GM23248 (cell line): ENCODE data around the gene PHYKPL. TPM values are rescaled to one million over a fixed set of nuclear protein-coding genes. Genes with fewer than 3 reads are reported as not detected.

ENCODE experiments used
- DNase-seq: peaks from one replicate; pipeline ENCODE4 v3.0.0-alpha.2; 2015
- H2AFZ ChIP-seq: fragments of 200-600 bp; sonication (generic); 2 replicates; pipeline ENCODE4 v1.6.1; 2016; ENCODE audit warnings: antibody characterized with exemption
- H3F3A ChIP-seq: fragments of 200-600 bp; sonication (generic); 2 replicates; pipeline ENCODE4 v1.6.1; 2016; ENCODE audit warnings: mild to moderate bottlenecking, antibody characterized with exemption, mixed run types; ENCODE audit not compliant: insufficient read depth
- H3K27ac ChIP-seq: fragments of 200-600 bp; sonication (generic); 2 replicates; pipeline ENCODE4 v1.5.1; 2016; ENCODE audit warnings: mild to moderate bottlenecking
- H3K27me3 ChIP-seq: fragments of 200-600 bp; sonication (generic); replicated peaks from 2 replicates; pipeline ENCODE4 v1.6.1; 2016; ENCODE audit warnings: mild to moderate bottlenecking; ENCODE audit not compliant: insufficient read depth
- H3K36me3 ChIP-seq: fragments of 200-600 bp; sonication (generic); 2 replicates; pipeline ENCODE4 v1.6.1; 2016; ENCODE audit warnings: low read depth, mild to moderate bottlenecking
- H3K4me1 ChIP-seq: fragments of 200-600 bp; sonication (generic); 2 replicates; pipeline ENCODE4 v1.6.1; 2016; ENCODE audit warnings: mild to moderate bottlenecking; ENCODE audit not compliant: insufficient read depth
- H3K4me2 ChIP-seq: fragments of 200-600 bp; sonication (generic); one replicate; pipeline ENCODE4 v1.6.1; 2016; ENCODE audit warnings: mild to moderate bottlenecking; ENCODE audit not compliant: unreplicated experiment
- H3K4me3 ChIP-seq: fragments of 200-600 bp; sonication (generic); 2 replicates; pipeline ENCODE4 v1.5.1; 2016; ENCODE audit warnings: mild to moderate bottlenecking
- H3K79me2 ChIP-seq: fragments of 200-600 bp; sonication (generic); 2 replicates; pipeline ENCODE4 v1.6.1; 2016; ENCODE audit warnings: mild to moderate bottlenecking; ENCODE audit not compliant: insufficient read depth
- H3K9ac ChIP-seq: fragments of 200-600 bp; sonication (generic); 2 replicates; pipeline ENCODE4 v1.6.1; 2016; ENCODE audit warnings: mild to moderate bottlenecking
- H3K9me2 ChIP-seq: fragments of 200-600 bp; sonication (generic); 2 replicates; pipeline ENCODE4 v1.6.1; 2016; ENCODE audit warnings: mixed run types, mild to moderate bottlenecking, moderate library complexity; ENCODE audit not compliant: insufficient read depth
- H3K9me3 ChIP-seq: fragments of 200-600 bp; sonication (generic); one replicate; pipeline ENCODE4 v1.6.1; 2017; ENCODE audit warnings: low read depth
- H4K20me1 ChIP-seq: fragments of 200-600 bp; sonication (generic); 2 replicates; pipeline ENCODE4 v1.6.0; 2016; ENCODE audit not compliant: insufficient read depth
- EZH2 ChIP-seq: fragments of 200-600 bp; sonication (generic); IDR thresholded peaks from 2 replicates; pipeline ENCODE4 v1.6.1; 2018; ENCODE audit warnings: antibody characterized with exemption, mild to moderate bottlenecking; ENCODE audit not compliant: insufficient read depth, poor library complexity, severe bottlenecking
- EZH2phosphoT487 ChIP-seq: fragments of 200-600 bp; sonication (generic); IDR thresholded peaks from 2 replicates; pipeline ENCODE4 v1.6.1; 2018; ENCODE audit warnings: antibody characterized with exemption, moderate library complexity, mild to moderate bottlenecking, low read depth; ENCODE audit not compliant: insufficient read depth
- WGBS, 2 experiments: methylation state at CpG; one replicate each; pipeline ENCODE4 v1.1.6; 2015 to 2017; ENCODE audit warnings: low lambda C conversion rate in 2 of 2, low coverage in 1 of 2; ENCODE audit errors: missing lambda C conversion rate in 2 of 2; 5-methylcytosine and 5-hydroxymethylcytosine counted together
- in situ Hi-C: fragments of 300-500 bp; cut with MboI; formaldehyde crosslinking; loops from 2 replicates; pipeline ENCODE4 v1.15.0; 2020
- polyA plus RNA-seq: library from polyadenylated mRNA; unstranded; fragments of >200 nt; fragmentation: Nextera tagmentation; extraction: Ambion mirVana; gene quantifications from 2 replicates; pipeline ENCODE4 v1.2.1, GENCODE V29; 2016
- total RNA-seq: library from RNA; depleted of rRNA; stranded (reverse); fragments of >200 nt; shearing (Covaris generic); gene quantifications from 2 replicates; pipeline ENCODE4 v1.2.3, GENCODE V29; 2014

PHYKPL gene
- total and polyA plus RNA-seq, 2 experiments from 2014 or later: 22.9 to 28.9 TPM

- peak; percentile 34 for DNase-seq
- Histone ChIP-seq H2AFZ (no peak overlapping the region), H3K4me1 (0 out of 2 replicates have a peak, but pooled peaks cover 3% of the 10 kb centered on the region), H3K79me2 (no peaks in the 10 kb centered on the region), H3K9ac (no peak overlapping the region), H3K27me3 (peaks cover 13% of the 10 kb centered on the region), H3K36me3 (no peaks in the 10 kb centered on the region), H4K20me1 (no peaks in the 10 kb centered on the region), H3F3A (no peaks in the 10 kb centered on the region), H3K9me2 (no peaks in the 10 kb centered on the region), H3K9me3 (no peaks in the 10 kb centered on the region), H3K4me2 (no peak overlapping the region), H3K4me3 (no peak overlapping the region), H3K27ac (no peak overlapping the region)
- in situ Hi-C loops: no loop called here
- TF ChIP-seq EZH2 (no peak), EZH2phosphoT487 (no peak)
- WGBS, 2 experiments: 34 to 36% methylated on average over 2 of the region's 2 CpGs
Observed at GRCh38 chr5:178192244-178192643, 40.4 kb downstream of the PHYKPL start.

- H3K27me3 ChIP-seq: peaks cover 13% of the 10 kb centered on the region
Observed at GRCh38 chr5:178191661-178192060, 40.9 kb downstream of the PHYKPL start.

GRCh38 chr5:178189433-178189832 lies 43.2 kb downstream of the PHYKPL start:
- Histone ChIP-seq H3F3A (0 out of 2 replicates have a peak, but pooled peaks cover 4% of the 10 kb centered on the region), H3K79me2 (no peaks in the 10 kb centered on the region), H3K4me3 (no peak overlapping the region), H3K9me3 (no peaks in the 10 kb centered on the region), H3K9me2 (no peaks in the 10 kb centered on the region), H3K4me1 (0 out of 2 replicates have a peak, but pooled peaks cover 3% of the 10 kb centered on the region), H3K36me3 (no peaks in the 10 kb centered on the region), H3K4me2 (no peak overlapping the region), H3K27me3 (peaks cover 2% of the 10 kb centered on the region; the same call in 1 of the 2 replicates), H4K20me1 (no peaks in the 10 kb centered on the region), H3K9ac (no peak overlapping the region), H3K27ac (no peak overlapping the region), H2AFZ (no peak overlapping the region)
- 75 to 85% methylated on average over 2 of the region's 2 CpGs for WGBS, 2 experiments
- TF ChIP-seq EZH2phosphoT487 (no peak), EZH2 (no peak)
- no peak for DNase-seq
- in situ Hi-C loops: no loop called here

More at GRCh38 chr5:178191661-178192060, 40.9 kb downstream of the PHYKPL start:
- Histone ChIP-seq H3K9ac (no peak overlapping the region), H3K4me2 (no peak overlapping the region), H4K20me1 (no peaks in the 10 kb centered on the region), H3F3A (0 out of 2 replicates have a peak, but pooled peaks cover 1% of the 10 kb centered on the region), H3K79me2 (no peaks in the 10 kb centered on the region), H3K27ac (no peak overlapping the region), H3K4me3 (no peak overlapping the region), H3K36me3 (no peaks in the 10 kb centered on the region), H2AFZ (no peak overlapping the region), H3K9me2 (no peaks in the 10 kb centered on the region), H3K9me3 (no peaks in the 10 kb centered on the region), H3K4me1 (0 out of 2 replicates have a peak, but pooled peaks cover 3% of the 10 kb centered on the region)
- WGBS, 2 experiments: 84 to 89% methylated on average over 4 of the region's 4 CpGs
- DNase-seq: no peak
- in situ Hi-C loops: no loop called here
- TF ChIP-seq EZH2phosphoT487: no peak
- TF ChIP-seq EZH2: no peak

- 0 out of 2 replicates have a peak, but pooled peaks cover under 1% of the 10 kb centered on the region for H3K4me1 ChIP-seq
- TF ChIP-seq EZH2 (no peak), EZH2phosphoT487 (no peak)
- H2AFZ ChIP-seq: no peak within 1 kb of the TSS; the same call in 1 of the 2 replicates
- no peaks in the 10 kb centered on the region for H3K9me2 ChIP-seq
- no peaks in the 10 kb centered on the region for H3K79me2 ChIP-seq
- H4K20me1 ChIP-seq: no peaks in the 10 kb centered on the region
- no peaks in the 10 kb centered on the region for H3K9me3 ChIP-seq
- DNase-seq: no peak
- in situ Hi-C loops: no loop called here
- no peaks in the 10 kb centered on the region for H3K36me3 ChIP-seq
- H3F3A ChIP-seq: 0 out of 2 replicates have a peak, but pooled peaks cover 4% of the 10 kb centered on the region
- no peaks in the 10 kb centered on the region for H3K27me3 ChIP-seq
- H3K9ac ChIP-seq: no peak within 1 kb of the TSS
- H3K4me2 ChIP-seq: no peak within 1 kb of the TSS
- no peak within 1 kb of the TSS for H3K4me3 ChIP-seq
- 90 to 95% methylated on average over 20 to 27 of the region's 27 CpGs for WGBS, 2 experiments
- no peak within 1 kb of the TSS for H3K27ac ChIP-seq
Observed at GRCh38 chr5:178187014-178187413, 45.6 kb downstream of the PHYKPL start, which contains the start of gene GMCL2. Gene GMCL2 (minus strand): TSS chr5:178187371. CDS start chr5:178187299, 72 bp downstream.

GRCh38 chr5:178186427-178186826 lies 46.2 kb downstream of the PHYKPL start:
- in situ Hi-C loops: no loop called here
- WGBS, 2 experiments: 39 to 40% methylated on average over 6 of the region's 6 CpGs
- H3K4me3 ChIP-seq: no peak overlapping the region
- H3K27me3 ChIP-seq: no peaks in the 10 kb centered on the region
- H3K9me3 ChIP-seq: no peaks in the 10 kb centered on the region
- H3K4me2 ChIP-seq: no peak overlapping the region
- no peak overlapping the region for H3K9ac ChIP-seq
- DNase-seq: peak; percentile 41
- H3K27ac ChIP-seq: no peak overlapping the region
- no peak overlapping the region; the same call in 1 of the 2 replicates for H2AFZ ChIP-seq
- no peaks in the 10 kb centered on the region for H3K79me2 ChIP-seq
- TF ChIP-seq EZH2phosphoT487: no peak
- no peak for TF ChIP-seq EZH2
- 0 out of 2 replicates have a peak, but pooled peaks cover 4% of the 10 kb centered on the region for H3F3A ChIP-seq
- no peaks in the 10 kb centered on the region for H3K9me2 ChIP-seq
- no peaks in the 10 kb centered on the region for H3K4me1 ChIP-seq
- no peaks in the 10 kb centered on the region for H3K36me3 ChIP-seq
- no peaks in the 10 kb centered on the region for H4K20me1 ChIP-seq
